Astrocyte of the cerebellum (primary cell): ENCODE measurements around the gene ABCC3.

Experiments used
- DNase-seq: peaks from one replicate; pipeline ENCODE4 v3.0.0-alpha.2; 2011; ENCODE audit warnings: low read depth
- H3K4me3 ChIP-seq: 2 replicates; pipeline ENCODE4 v1.5.1; 2011; ENCODE audit warnings: mild to moderate bottlenecking, low read depth, low read length, moderate library complexity
- CTCF ChIP-seq: IDR thresholded peaks from 2 replicates; pipeline ENCODE4 v1.5.1; 2012; ENCODE audit warnings: low read length, low read depth, moderate library complexity, mild to moderate bottlenecking; ENCODE audit errors: missing control alignments
- in situ Hi-C: cut with HindIII; loops from 2 replicates; pipeline ENCODE4 v1.10.0; 2017; ENCODE audit warnings: low sequenced_read_pairs

The ABCC3 gene

GRCh38 chr17:50657054-50657453, 22.4 kb downstream of the ABCC3 start:
- no peak for TF ChIP-seq CTCF
- H3K4me3 ChIP-seq: no peak overlapping the region
- in situ Hi-C loops: no loop called here
- DNase-seq: no peak

GRCh38 chr17:50657627-50658026, 22.9 kb downstream of the ABCC3 start:
- TF ChIP-seq CTCF: no peak
- in situ Hi-C loops: no loop called here

GRCh38 chr17:50658616-50659015, 23.9 kb downstream of the ABCC3 start:
- in situ Hi-C loops: no loop called here
- no peak for TF ChIP-seq CTCF
- no peak for DNase-seq
- no peak overlapping the region for H3K4me3 ChIP-seq

More at GRCh38 chr17:50657627-50658026, 22.9 kb downstream of the ABCC3 start:
- DNase-seq: no peak
- H3K4me3 ChIP-seq: no peak overlapping the region

- DNase-seq: no peak
- no peak for TF ChIP-seq CTCF
- no peak overlapping the region for H3K4me3 ChIP-seq
- in situ Hi-C loops: no loop called here
Observed at GRCh38 chr17:50659179-50659578, 24.5 kb downstream of the ABCC3 start.

- in situ Hi-C loops: no loop called here
- H3K4me3 ChIP-seq: no peak overlapping the region
- no peak for TF ChIP-seq CTCF
- DNase-seq: no peak
Observed at GRCh38 chr17:50660042-50660886, 25.6 kb downstream of the ABCC3 start.

- TF ChIP-seq CTCF: no peak
- H3K4me3 ChIP-seq: no peak overlapping the region
- in situ Hi-C loops: no loop called here
- no peak for DNase-seq
Observed at GRCh38 chr17:50660887-50661345, 26.2 kb downstream of the ABCC3 start.
